ENCODE results near the gene SARS1. TPM values are rescaled to one million over a fixed set of nuclear protein-coding genes. Genes with fewer than 3 reads are reported as not detected.
"Not testable (repeated sequence)": the region's sequence is repeated elsewhere in the genome, so short reads cannot be mapped to it uniquely, and the experiment has no call there.

The SARS1 gene
- total and polyA plus RNA-seq, 2 donors, result 72.2 to 109 TPM

DNA sequence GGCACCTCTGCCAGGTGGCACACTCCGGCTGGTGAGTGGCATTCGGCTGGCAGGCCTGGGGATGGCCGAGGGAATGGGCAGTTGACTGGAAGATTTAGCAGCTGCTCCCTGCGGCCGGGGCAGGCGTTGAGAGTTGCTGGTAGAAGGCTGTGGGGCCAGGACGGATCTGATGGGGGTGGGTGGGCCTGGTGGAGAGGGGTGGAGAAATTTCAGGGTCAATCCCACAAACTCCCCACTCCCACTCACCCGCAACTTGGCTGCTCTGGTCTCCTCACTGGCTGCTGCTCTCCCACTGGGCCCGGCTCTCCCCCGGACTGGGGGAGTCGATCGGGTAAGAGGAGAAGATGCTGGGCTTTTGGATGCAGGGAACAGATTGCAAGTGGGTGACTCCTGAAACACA lies 67.1 kb downstream of the SARS1 start:
- Histone ChIP-seq H3K4me1 (ENCODE audit: control insufficient read depth in 2 of 2, insufficient read depth in 2 of 2, low read length in 2 of 2) (peaks cover 14 to 31% of the 10 kb centered on the region in 2 donors), H3K4me3 (ENCODE audit: low read length in 2 of 2) (no peak overlapping the region), H3K36me3 (ENCODE audit: control insufficient read depth in 2 of 2, insufficient read depth in 2 of 2, low read length in 1 of 2) (peaks cover 7 to 18% of the 10 kb centered on the region in 2 donors), H3K9me3 (ENCODE audit: control insufficient read depth in 2 of 2, insufficient read depth in 1 of 2, low read length in 1 of 2) (peaks cover 0 to 2% of the 10 kb centered on the region in 2 donors), H3K27me3 (ENCODE audit: control insufficient read depth in 2 of 2, insufficient read depth in 1 of 2, low read length in 1 of 2) (no peaks in the 10 kb centered on the region), H3K27ac (ENCODE audit: low read depth in 1 of 2, low read length in 1 of 2) (no peak overlapping the region)
- WGBS, result 97% methylated on average over 12 of the region's 12 CpGs
- DNase-seq (ENCODE audit: low read depth in 6 of 9, low spot score in 9 of 9), result no peak

DNA sequence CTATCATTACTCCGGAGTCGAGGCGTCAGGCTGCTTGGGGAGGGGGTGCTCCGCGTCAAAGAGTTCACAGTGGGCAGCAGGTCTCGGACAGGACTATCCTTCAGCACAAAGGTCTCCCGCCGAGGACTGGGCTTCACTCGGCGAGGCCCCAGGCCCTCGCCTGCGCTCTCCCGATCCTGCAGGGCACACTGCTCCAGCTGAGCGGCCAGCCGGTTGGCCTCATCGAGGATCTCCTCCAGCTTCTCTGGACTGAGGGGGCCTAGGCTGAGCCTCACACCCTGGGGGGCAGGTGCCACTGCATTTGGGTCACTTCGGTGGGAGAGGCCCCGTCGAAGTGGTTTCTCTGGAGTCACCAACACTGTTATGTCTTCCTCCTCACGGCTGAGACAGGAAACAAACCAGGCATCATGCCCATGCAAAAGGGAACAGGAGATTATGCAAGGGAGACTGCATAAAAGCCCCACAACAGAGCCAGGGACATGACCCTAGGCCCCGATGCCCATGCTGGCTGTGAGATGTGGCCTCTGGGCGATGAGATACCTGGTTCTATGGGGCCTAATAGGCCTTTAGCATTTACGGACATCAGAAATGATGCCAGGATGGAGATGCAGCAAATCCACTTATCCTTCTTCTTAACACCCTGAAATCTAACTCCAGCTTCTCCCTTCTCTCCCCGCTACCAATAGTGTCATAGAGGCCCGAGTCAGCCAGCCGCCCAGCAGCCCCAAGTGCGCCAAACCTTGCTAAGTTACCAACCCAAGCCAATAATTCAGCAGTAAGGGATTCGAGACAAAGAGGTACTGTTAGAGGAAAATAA lies 68.2 kb downstream of the SARS1 start:
- Histone ChIP-seq H3K27me3 (ENCODE audit: control insufficient read depth in 2 of 2, insufficient read depth in 1 of 2, low read length in 1 of 2) (no peaks in the 10 kb centered on the region), H3K4me1 (ENCODE audit: control insufficient read depth in 2 of 2, insufficient read depth in 2 of 2, low read length in 2 of 2) (peaks cover 14 to 31% of the 10 kb centered on the region in 2 donors), H3K36me3 (ENCODE audit: control insufficient read depth in 2 of 2, insufficient read depth in 2 of 2, low read length in 1 of 2) (peaks cover 7 to 18% of the 10 kb centered on the region in 2 donors), H3K4me3 (ENCODE audit: low read length in 2 of 2) (peak overlapping the region; percentile 79 to 82), H3K9me3 (ENCODE audit: control insufficient read depth in 2 of 2, insufficient read depth in 1 of 2, low read length in 1 of 2) (peaks cover 0 to 2% of the 10 kb centered on the region in 2 donors), H3K27ac (ENCODE audit: low read depth in 1 of 2, low read length in 1 of 2) (no peak overlapping the region)
- WGBS, result 80% methylated on average over 28 of the region's 28 CpGs
- no peak for DNase-seq (ENCODE audit: low read depth in 6 of 9, low spot score in 9 of 9)

GRCh38 chr1:109282497-109282951 lies 68.8 kb downstream of the SARS1 start:
- DNase-seq (ENCODE audit: low read depth in 6 of 9, low spot score in 9 of 9), result no peak
- Histone ChIP-seq H3K27ac (ENCODE audit: low read depth in 1 of 2, low read length in 1 of 2) (no peak overlapping the region), H3K9me3 (ENCODE audit: control insufficient read depth in 2 of 2, insufficient read depth in 1 of 2, low read length in 1 of 2) (peaks cover 0 to under 1% of the 10 kb centered on the region in 2 donors), H3K27me3 (ENCODE audit: control insufficient read depth in 2 of 2, insufficient read depth in 1 of 2, low read length in 1 of 2) (no peaks in the 10 kb centered on the region), H3K36me3 (ENCODE audit: control insufficient read depth in 2 of 2, insufficient read depth in 2 of 2, low read length in 1 of 2) (peaks cover 7 to 18% of the 10 kb centered on the region in 2 donors), H3K4me1 (ENCODE audit: control insufficient read depth in 2 of 2, insufficient read depth in 2 of 2, low read length in 2 of 2) (peaks cover 14 to 30% of the 10 kb centered on the region in 2 donors), H3K4me3 (ENCODE audit: low read length in 2 of 2) (peak overlapping the region; percentile 79 to 82)
- 28% methylated on average over 10 of the region's 10 CpGs for WGBS

- under 1% methylated on average over 56 of the region's 56 CpGs for WGBS
- H3K36me3 ChIP-seq (ENCODE audit: control insufficient read depth in 2 of 2, insufficient read depth in 2 of 2, low read length in 1 of 2), result peaks cover 7 to 15% of the 10 kb centered on the region in 2 donors
- peak within 1 kb of the TSS; percentile 79 to 82 for H3K4me3 ChIP-seq (ENCODE audit: low read length in 2 of 2)
- H3K4me1 ChIP-seq (ENCODE audit: control insufficient read depth in 2 of 2, insufficient read depth in 2 of 2, low read length in 2 of 2), result peaks cover 14 to 27% of the 10 kb centered on the region in 2 donors
- no peaks in the 10 kb centered on the region for H3K9me3 ChIP-seq (ENCODE audit: control insufficient read depth in 2 of 2, insufficient read depth in 1 of 2, low read length in 1 of 2)
- no peaks in the 10 kb centered on the region for H3K27me3 ChIP-seq (ENCODE audit: control insufficient read depth in 2 of 2, insufficient read depth in 1 of 2, low read length in 1 of 2)
- DNase-seq (ENCODE audit: low read depth in 6 of 9, low spot score in 9 of 9), result peak; percentile 81 to 95 (median 89)
- H3K27ac ChIP-seq (ENCODE audit: low read depth in 1 of 2, low read length in 1 of 2), result peak within 1 kb of the TSS; percentile 79 to 80
Observed at GRCh38 chr1:109282952-109283747, 69.4 kb downstream of the SARS1 start, which contains the start of gene PSRC1. PSRC1 (minus strand) TSS chr1:109283145.

DNA sequence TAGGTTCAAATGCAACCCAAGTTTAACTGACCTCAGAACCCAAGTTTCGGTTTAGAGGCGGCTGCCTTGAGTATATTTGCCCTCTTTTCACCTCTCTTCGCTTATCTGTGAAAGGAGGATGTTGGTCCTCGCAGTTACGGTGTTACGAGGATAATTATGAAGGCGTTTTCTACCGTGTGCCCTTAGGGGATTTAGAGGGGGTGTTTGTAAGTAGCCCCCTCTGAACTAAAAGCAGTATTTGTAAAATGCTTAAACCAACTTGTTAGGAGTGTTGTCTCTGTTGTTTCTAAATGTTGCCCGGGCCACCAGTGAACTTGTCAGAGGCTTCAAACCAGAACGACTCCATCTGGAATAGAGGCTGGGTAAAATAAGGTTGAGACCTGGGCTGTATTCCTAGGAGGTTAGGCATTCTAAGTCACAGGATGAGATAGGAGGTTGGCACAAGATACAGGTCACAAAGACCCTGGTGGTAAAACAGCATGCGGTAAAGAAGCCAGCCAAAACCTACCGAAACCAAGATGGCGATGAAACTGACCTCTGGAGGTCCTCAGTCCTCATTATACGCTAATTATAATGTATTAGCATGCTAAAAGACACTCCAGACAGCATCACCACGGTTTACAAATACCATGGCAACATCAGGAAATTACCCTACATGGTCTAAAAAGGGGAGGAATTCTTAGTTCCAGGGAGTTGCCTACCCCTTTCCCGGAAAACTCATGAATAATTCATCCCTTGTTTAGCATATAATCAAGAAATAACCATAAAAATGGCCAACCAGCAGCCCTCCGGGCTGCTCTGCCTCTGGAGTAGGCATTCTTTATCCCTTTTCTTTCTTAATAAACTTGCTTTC lies 70.3 kb downstream of the SARS1 start:
- Histone ChIP-seq H3K9me3 (ENCODE audit: control insufficient read depth in 2 of 2, insufficient read depth in 1 of 2, low read length in 1 of 2) (no peaks in the 10 kb centered on the region), H3K4me1 (ENCODE audit: control insufficient read depth in 2 of 2, insufficient read depth in 2 of 2, low read length in 2 of 2) (peaks cover 14 to 27% of the 10 kb centered on the region in 2 donors), H3K27me3 (ENCODE audit: control insufficient read depth in 2 of 2, insufficient read depth in 1 of 2, low read length in 1 of 2) (no peaks in the 10 kb centered on the region), H3K27ac (ENCODE audit: low read depth in 1 of 2, low read length in 1 of 2) (peak overlapping the region; percentile 79 to 80), H3K36me3 (ENCODE audit: control insufficient read depth in 2 of 2, insufficient read depth in 2 of 2, low read length in 1 of 2) (peaks cover 7 to 13% of the 10 kb centered on the region in 2 donors), H3K4me3 (ENCODE audit: low read length in 2 of 2) (peak overlapping the region; percentile 79 to 82)
- peak in 1 of 9 donors; percentile 9 for DNase-seq (ENCODE audit: low read depth in 6 of 9, low spot score in 9 of 9)
- 62% methylated on average over 17 of the region's 17 CpGs for WGBS

DNA sequence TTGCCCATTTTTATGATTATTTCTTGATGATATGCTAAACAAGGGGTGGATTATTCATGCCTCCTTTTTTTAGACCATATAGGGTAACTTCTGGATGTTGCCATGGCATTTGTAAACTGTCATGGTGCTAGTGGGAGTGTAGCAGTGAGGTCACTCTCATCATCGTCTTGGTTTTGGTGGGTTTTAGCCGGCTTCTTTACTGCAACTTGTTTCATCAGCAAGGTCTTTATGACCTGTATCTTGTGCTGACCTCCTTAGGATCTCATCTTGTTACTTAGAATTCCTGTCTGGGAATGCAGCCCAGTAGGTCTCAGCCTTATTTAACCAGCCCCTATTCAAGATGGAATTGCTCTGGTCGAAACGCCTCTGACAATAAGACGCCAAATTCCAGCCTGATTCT lies 73.0 kb downstream of the SARS1 start:
- peaks cover 12 to 23% of the 10 kb centered on the region in 2 donors for H3K4me1 ChIP-seq (ENCODE audit: control insufficient read depth in 2 of 2, insufficient read depth in 2 of 2, low read length in 2 of 2)
- DNase-seq (ENCODE audit: low read depth in 6 of 9, low spot score in 9 of 9); H3K9me3 ChIP-seq (ENCODE audit: control insufficient read depth in 2 of 2, insufficient read depth in 1 of 2, low read length in 1 of 2); H3K27me3 ChIP-seq (ENCODE audit: control insufficient read depth in 2 of 2, insufficient read depth in 1 of 2, low read length in 1 of 2); H3K4me3 ChIP-seq (ENCODE audit: low read length in 2 of 2); H3K27ac ChIP-seq (ENCODE audit: low read depth in 1 of 2, low read length in 1 of 2); H3K36me3 ChIP-seq (ENCODE audit: control insufficient read depth in 2 of 2, insufficient read depth in 2 of 2, low read length in 1 of 2): not testable (repeated sequence)
- 98% methylated on average over 5 of the region's 5 CpGs for WGBS

Other genes starting within 250 kb of the SARS1 start
- gene WDR47, start 171.8 kb upstream of the SARS1 start, total RNA-seq, result 10.8 TPM
- 7.8 TPM for gene WDR47, start 171.8 kb upstream of the SARS1 start, polyA plus RNA-seq
- gene TAF13, start 137.9 kb upstream of the SARS1 start, total RNA-seq, result 14.8 TPM
- gene TAF13, start 137.9 kb upstream of the SARS1 start, polyA plus RNA-seq, result 40.6 TPM
- 24.9 TPM for gene TMEM167B, start 123.2 kb upstream of the SARS1 start, total RNA-seq
- gene TMEM167B, start 123.2 kb upstream of the SARS1 start, polyA plus RNA-seq, result 30.0 TPM
- 1.3 TPM for gene ELAPOR1, start 99.8 kb upstream of the SARS1 start, total RNA-seq
- 1.2 TPM for gene ELAPOR1, start 99.8 kb upstream of the SARS1 start, polyA plus RNA-seq
- gene CELSR2, start 35.6 kb downstream of the SARS1 start, total RNA-seq, result 1.2 TPM
- gene CELSR2, start 35.6 kb downstream of the SARS1 start, polyA plus RNA-seq, result 2.5 TPM
- gene PSRC1, start 69.2 kb downstream of the SARS1 start, total RNA-seq, result 16.6 TPM
- 5.8 TPM for gene PSRC1, start 69.2 kb downstream of the SARS1 start, polyA plus RNA-seq
- gene MYBPHL, start 93.1 kb downstream of the SARS1 start, total RNA-seq, result 0.09 TPM
- 0.43 TPM for gene MYBPHL, start 93.1 kb downstream of the SARS1 start, polyA plus RNA-seq
- 3.6 TPM for gene SORT1, start 184.0 kb downstream of the SARS1 start, total RNA-seq
- 10.3 TPM for gene SORT1, start 184.0 kb downstream of the SARS1 start, polyA plus RNA-seq
- gene PSMA5, start 212.5 kb downstream of the SARS1 start, total RNA-seq, result 144 TPM
- 72.3 TPM for gene PSMA5, start 212.5 kb downstream of the SARS1 start, polyA plus RNA-seq

Measured in thymus (tissue), 11 donors.